GM12874 (cell line): ENCODE results near the gene OR4P4.

Experiments
- TF ChIP-seq, protein P1 (sequence below): IDR thresholded peaks from 2 replicates; pipeline ENCODE4 v1.5.1; 2011; ENCODE audit warnings: low read depth, mild to moderate bottlenecking, control low read depth, low read length, moderate library complexity; ENCODE audit not compliant: insufficient read depth

The OR4P4 gene

DNA sequence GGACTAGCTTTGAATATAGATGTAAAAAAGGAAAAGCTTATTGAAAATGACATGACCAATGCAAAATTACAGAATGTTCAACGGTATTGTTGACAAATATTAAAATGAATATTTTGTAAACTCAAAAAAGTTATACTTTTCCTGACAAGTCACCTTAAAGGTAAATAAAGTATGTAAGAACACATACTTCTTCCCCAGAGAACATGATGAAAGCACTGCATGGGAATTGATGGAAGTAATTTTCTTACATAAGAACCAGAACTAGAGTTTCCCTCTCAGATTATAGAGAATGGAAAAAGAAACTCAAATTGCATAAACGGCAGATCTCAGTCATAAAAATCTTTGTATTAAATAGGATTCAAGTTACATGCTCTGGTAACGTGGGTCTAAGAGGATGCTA is at the start of gene OR4P4:
Gene OR4P4 (plus strand): TSS at position 301 of the 400 bp plus-strand sequence.
- TF ChIP-seq, protein P1, sequence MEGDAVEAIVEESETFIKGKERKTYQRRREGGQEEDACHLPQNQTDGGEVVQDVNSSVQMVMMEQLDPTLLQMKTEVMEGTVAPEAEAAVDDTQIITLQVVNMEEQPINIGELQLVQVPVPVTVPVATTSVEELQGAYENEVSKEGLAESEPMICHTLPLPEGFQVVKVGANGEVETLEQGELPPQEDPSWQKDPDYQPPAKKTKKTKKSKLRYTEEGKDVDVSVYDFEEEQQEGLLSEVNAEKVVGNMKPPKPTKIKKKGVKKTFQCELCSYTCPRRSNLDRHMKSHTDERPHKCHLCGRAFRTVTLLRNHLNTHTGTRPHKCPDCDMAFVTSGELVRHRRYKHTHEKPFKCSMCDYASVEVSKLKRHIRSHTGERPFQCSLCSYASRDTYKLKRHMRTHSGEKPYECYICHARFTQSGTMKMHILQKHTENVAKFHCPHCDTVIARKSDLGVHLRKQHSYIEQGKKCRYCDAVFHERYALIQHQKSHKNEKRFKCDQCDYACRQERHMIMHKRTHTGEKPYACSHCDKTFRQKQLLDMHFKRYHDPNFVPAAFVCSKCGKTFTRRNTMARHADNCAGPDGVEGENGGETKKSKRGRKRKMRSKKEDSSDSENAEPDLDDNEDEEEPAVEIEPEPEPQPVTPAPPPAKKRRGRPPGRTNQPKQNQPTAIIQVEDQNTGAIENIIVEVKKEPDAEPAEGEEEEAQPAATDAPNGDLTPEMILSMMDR, result no peak

DNA sequence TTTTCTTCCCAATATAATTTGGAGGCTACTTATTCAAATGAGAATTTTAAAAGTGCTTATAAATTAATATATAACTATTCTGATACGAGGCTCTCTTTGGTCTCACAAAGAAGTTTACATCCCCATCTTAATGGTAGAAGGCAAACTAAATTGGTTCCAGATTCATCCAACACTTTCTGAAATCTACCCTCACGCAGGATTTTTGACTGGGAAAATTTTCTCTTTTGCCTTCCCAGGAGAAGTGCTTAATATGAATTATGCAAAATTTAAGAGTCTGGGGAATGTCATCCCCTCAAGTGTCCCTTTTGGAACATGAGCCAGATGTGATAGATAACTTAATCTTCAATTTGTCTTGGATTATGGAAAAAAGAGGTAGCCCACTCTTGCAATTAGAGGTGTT is 27.4 kb upstream of the OR4P4 start, which contains the start of gene OR4C11:
Gene OR4C11 (minus strand): TSS at position 101 of the 400 bp plus-strand sequence. CDS start 3,272 bp downstream, outside the sequence.
- TF ChIP-seq, protein P1, result no peak

DNA sequence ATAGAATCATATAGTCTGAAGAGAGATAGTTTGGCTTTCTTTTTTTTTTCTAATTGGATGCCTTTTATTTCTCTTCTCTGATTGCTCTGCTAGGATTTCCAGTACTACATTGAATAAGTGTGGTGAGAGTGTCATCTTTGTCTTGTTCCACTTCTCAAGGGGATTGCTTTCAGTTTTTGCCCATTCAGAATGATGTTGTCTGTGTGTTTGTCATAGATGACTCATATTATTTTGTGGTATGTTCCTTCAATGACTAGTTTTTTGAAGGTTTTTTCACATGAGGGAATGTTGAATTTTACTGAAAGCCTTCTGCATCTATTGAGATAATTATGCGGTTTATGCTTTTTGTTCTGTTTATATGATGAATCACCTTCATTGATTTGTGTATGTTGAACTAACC is 10.4 kb upstream of the OR4P4 start:
- TF ChIP-seq, protein P1, result no peak

DNA sequence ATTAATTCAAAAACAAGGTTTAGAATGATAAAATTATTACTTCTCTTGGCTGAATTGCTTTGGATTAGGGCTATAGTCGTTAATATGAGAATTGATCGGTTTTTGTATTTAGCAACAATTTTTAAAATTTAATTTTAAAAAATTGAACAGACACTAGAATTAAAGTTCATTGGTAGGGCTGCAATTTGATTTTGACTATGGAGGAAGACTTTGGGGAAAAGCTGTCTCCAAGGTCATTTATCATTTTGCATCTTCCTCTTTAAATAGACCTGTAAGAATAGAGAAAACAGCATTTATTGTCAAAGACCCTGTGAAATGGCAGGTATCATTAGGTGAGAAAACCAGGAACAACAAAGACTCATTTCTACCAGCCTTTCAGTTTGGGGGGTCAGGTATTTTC is 13.1 kb downstream of the OR4P4 start, which contains the start of gene OR4S2:
Gene OR4S2 (plus strand): TSS at position 301 of the 400 bp plus-strand sequence. CDS start 2,577 bp downstream, outside the sequence.
- TF ChIP-seq, protein P1, result no peak

DNA sequence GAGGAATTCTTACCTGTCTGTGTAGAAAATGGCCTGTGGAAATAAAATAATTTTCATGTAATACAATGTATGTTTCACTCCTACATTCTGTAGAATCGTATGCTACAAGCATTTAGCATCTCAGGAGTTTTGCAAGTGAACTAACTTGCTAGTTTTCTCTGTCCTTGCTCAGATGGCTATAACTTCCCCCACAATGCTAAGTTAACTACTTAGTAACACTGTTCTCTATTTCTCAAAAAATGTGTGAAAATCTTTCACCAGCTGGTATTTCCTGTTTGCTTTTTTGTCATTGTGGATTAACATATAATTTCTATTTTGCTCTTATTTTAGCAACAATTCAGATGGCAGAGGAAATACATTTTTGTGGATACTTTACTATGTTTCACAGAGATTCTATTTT is 17.6 kb downstream of the OR4P4 start:
- TF ChIP-seq, protein P1, result no peak

DNA sequence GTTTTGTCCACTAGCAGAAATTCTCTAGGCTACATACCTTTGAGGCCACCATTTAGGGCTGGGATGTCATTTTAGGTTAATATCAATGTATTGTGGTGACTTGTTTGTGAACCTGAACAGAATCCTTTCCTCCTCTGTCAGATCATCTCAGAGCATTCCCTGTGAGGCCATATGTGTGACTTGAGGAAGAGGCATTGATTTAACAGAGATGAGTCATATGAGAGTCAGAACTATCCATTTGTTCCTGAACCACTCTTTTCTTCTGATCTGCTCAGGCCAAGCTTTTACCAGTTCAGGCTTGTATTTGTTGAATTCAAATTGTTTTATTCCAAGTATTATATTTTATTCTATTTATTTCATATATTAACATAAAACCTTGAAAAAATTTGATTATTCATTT is 20.2 kb downstream of the OR4P4 start:
- TF ChIP-seq, protein P1, result no peak

DNA sequence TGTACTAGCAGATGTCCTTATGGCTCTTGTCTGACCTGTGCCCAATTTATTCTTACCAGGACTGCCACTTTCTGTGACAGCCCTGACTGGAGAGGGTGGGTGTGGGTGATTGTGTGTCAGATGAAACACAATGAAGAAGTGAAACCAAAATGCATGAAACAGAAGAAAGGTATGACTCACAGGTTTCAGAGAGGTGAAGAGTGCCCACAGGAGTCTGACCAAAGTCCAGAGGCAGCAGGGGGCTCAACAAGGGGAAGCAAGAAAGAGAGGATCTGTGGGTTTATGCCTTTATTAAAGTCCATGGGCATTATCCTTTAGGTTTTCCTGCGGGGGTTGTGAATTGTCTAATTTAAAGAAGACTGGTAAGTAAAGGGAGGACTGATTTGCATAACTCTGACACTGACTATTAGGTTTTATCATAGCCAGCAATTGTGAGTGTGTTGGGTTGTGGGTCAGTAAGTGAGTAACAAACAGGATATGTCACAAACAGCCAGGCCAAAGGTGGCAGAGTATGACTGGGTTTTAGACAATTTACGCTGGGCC is 23.2 kb downstream of the OR4P4 start:
- TF ChIP-seq, protein P1, result no peak
